ENCODE data around the gene TXNL4B.

- TF ChIP-seq CTCF (IDR thresholded peaks at IDR 0.05; ENCODE audit: low read depth, low read length) (no peak), POLR2A (IDR thresholded peaks at IDR 0.05; ENCODE audit: extremely low read depth, insufficient read length) (no peak)
Measured at GRCh38 chr16:72104905-72105304, 11.5 kb upstream of the TXNL4B start.
